Measurements from ENCODE around the gene EHMT1.
A peak's percentile ranks its signal among the peaks of the same experiment; 100 is the strongest.
"Not testable (repeated sequence)": the region's sequence is repeated elsewhere in the genome, so short reads cannot be mapped to it uniquely, and the experiment has no call there.

EHMT1 gene

GRCh38 chr9:137615387-137615871 lies 3.4 kb upstream of the EHMT1 start:
- DNase-seq (ENCODE audit: low read depth, low spot score), result no peak

GRCh38 chr9:137619240-137620047 lies 639 bp downstream of the EHMT1 start:
- peak; percentile 42 for DNase-seq (ENCODE audit: low read depth, low spot score)

DNA sequence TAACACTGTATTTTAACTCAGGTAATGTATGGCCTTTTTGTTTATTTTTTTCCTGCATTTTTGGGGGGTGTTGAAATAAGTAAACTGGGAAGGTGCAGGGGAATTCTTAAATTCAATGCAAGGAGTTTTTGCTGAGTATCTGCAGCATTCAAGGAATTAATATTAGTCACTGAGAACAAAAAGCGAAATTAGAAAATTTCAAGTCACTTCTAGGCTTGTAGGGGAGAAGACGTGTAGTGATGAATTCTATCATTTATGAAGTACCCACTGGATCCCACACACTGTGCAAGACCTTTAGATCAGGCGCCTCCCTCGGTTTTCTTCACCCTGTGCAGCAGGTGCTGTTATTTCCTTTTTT lies 1.2 kb downstream of the EHMT1 start:
- no peak for DNase-seq (ENCODE audit: low read depth, low spot score)

- DNase-seq (ENCODE audit: low read depth, low spot score), result no peak
These were observed 1.8 kb downstream of the EHMT1 start for GRCh38 chr9:137620581-137620980.

GRCh38 chr9:137621131-137621757 lies 2.4 kb downstream of the EHMT1 start:
- DNase-seq (ENCODE audit: low read depth, low spot score), result no peak

DNA sequence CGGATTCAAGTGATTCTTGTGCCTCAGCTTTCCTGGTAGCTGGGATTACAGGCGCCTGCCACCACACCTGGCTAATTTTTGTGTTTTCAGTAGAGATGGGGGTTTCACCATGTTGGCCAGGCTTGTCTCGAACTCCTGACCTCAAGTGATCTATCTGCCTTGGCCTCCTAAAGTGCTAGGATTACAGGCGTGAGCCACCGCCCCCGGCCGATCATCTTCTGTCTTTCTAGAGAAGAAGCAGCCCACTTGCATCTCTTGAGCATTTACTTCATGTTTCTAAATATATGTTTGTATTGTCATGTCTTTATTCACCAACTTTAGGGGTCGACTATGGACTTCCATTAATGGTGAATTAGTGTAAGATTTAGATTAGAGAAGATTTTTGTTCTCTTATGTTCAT lies 3.4 kb downstream of the EHMT1 start:
- DNase-seq (ENCODE audit: low read depth, low spot score), result not testable (repeated sequence)

DNA sequence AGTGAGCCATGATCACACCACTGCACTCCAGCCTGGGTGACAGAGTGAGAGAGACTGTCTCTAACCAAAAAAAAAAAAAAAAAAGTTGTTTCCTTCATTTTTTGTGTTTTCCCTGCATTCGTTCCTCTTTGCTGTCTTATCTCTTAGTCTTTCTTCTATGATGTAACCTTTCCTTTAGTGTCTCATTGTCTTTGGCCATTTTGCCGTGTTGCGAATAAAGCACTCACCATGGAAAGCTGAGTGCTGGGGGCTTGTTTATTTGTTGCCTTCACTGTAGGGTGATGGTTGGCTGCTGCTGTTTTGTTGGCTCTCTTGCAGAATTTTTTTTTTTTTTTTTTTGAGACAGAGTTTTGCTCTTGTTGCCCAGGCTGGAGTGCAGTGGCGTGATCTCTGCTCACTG lies 7.7 kb downstream of the EHMT1 start:
- DNase-seq (ENCODE audit: low read depth, low spot score), result no peak

DNA sequence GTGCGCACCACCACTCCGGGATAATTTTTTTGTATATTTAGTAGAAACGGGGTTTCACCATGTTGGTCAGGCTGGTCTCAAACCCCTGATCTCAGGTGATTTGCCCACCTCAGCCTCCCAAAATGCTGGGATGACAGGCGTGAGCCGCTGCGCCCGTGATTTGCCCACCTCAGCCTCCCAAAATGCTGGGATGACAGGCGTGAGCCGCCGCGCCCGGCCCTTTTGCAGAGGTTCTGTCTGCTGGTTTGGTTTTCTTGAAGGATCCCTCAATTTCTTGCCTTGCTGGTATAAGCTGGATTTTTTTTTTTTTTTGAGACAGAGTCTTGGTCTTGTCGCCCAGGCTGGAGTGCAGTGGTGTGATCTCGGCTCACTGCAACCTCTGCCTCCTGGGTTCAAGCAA lies 8.6 kb downstream of the EHMT1 start:
- DNase-seq (ENCODE audit: low read depth, low spot score), result not testable (repeated sequence)

DNA sequence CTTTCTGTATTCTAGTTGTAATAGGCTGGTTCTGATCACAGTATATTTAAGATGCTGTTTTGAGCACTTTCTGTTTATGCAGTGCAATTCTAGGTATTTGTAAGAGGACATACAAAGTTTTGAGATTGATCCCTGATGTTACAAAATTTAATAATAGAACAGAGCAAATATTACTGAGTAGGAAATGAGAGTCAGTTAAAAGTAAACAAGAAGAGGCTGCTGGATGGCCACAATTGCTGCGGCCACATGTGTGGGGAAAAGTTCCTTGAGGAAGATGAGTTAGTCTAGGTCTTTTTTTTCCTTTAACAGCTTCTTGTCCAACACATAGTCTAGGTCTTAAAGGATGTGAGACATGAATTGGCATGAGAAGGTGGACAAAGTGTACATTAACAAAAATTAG lies 11.3 kb downstream of the EHMT1 start:
- DNase-seq (ENCODE audit: low read depth, low spot score), result no peak

DNA sequence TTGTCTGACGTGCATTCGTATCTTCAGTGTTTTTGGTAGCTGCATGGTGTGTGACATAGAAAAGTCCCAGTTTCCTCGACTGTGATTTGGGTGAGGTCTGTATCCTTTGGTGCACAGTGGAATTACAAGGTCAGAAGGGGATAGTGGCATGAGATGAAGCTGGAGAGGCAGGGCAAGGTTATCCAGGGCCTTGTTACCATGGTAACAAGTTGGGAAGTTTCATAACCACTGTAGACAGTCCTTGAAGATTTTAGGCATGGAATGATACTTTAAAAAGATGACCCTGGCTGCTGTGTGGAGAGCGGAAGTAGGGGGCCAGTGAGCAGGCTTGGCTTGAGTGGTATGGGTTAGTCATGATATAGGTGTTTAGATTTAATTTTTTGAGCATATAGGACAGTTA lies 11.9 kb downstream of the EHMT1 start:
- no peak for DNase-seq (ENCODE audit: low read depth, low spot score)

- no peak for DNase-seq (ENCODE audit: low read depth, low spot score)
These were observed 12.8 kb downstream of the EHMT1 start for GRCh38 chr9:137631345-137632229.

DNA sequence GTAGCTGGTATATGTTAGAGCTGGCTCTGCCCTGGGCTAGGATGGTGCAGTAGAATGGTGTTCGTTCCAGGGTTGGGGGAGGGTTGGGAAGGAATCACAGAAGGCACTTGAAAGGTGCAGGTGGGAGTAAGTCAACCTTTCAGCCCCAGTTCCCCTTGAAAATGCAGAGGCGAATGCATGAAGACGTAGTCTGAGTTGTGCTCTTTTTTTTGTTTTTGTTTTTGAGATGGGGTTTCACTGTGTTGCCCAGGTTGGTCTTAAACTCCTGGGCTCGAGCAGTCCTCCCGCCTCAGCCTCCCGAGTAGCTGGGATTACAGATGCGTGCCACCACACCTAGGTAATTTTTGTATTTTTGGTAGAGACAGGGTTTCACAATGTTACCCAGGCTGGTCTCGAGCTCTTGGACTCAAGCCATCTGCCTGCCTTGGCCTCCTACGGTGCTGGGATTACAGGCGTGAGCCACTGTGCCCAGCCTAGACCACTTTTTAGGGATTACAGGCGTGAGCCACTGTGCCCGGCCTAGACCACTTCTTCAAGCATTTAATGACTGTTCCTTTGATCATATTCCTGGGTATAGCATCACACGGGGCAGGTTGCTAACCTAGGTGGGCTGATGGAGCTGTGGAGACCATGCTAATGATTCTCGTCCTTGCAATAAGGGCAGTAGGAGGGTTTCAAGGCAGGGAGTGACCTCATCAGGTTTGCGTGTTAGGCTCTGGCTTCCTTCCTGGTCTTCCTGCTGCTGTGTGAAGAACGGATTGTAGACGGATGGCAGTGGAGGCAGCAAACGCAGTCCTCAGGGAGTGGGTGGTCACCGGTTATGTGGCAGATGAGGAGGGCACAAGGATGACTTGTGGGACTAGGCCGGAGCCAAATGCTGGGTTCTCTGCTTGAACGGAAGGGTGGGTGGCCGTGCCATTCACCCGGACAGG lies 13.7 kb downstream of the EHMT1 start:
- no peak for DNase-seq (ENCODE audit: low read depth, low spot score)

DNA sequence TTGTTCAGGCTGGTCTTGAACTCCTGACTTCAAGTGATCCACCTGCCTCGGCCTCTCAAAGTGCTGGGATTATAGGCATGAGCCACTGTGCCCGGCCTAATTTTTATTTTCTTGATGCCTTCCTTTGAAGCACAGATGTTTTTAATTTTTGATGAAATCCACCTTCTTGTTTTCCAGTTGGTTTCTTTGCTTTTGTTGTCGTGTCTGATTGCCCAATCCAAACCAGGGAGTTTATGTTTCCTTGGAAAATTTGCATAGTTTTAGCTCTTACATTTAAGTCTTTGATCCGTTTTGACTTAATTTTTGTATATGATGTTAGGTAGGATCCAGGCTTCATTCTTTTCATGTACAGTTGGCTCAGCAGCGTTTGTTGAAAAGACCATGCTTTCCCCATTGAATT lies 15.2 kb downstream of the EHMT1 start:
- no peak for DNase-seq (ENCODE audit: low read depth, low spot score)

DNA sequence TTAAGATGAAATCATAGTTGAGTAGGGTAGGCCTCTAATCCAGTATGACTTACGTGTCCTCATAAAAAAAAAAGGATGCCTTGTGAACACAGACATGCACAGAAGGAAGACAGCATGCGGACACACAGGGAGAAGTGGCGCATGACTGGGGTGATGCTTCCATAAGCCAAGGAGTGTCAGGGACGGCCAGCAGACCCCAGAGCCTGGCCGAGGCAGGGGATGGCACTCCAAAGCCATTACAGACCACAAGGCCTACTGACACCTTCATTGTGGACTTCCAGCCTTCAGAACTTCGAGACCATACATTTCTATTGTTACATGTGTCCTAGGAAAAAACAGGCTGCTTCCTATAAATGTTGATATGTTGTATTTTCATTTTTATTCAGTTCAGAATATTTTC lies 19.9 kb downstream of the EHMT1 start:
- no peak for DNase-seq (ENCODE audit: low read depth, low spot score)

DNA sequence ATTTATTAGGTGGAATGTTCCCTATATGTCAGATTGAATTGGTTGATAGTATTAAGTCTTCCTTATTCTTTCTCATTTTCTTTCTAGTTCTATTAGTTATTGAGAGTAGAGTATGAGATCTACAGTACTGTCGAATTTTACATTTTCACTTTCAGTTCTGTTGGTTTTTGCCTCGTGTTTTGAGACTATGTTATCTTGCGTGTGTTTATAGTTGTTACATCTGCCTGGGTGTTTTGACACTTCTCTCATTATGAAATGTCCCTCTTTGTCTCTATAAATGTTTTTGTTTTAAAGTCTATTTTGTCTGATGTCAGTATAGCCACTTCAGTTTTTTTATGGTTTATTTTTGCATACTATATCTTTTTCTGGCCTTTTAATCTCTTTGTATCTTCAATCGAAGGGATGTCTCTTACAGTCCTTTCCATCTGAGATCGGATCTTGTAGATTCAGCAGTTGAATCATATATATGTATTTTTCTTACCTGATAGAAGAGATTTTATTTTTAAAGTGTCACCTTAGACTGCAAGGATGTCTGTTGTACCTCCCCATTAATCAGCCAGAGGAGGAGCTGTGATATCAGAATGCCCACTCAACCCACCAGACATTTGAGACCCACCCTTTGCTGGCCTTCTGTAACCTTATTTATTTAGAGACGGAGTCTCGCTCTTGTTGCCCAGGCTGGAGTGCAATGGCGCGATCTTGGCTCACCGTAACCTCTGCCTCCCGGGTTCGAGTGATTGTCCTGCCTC lies 20.7 kb downstream of the EHMT1 start:
- no peak for DNase-seq (ENCODE audit: low read depth, low spot score)

GRCh38 chr9:137640862-137641261 lies 22.1 kb downstream of the EHMT1 start:
- DNase-seq (ENCODE audit: low read depth, low spot score), result no peak

DNA sequence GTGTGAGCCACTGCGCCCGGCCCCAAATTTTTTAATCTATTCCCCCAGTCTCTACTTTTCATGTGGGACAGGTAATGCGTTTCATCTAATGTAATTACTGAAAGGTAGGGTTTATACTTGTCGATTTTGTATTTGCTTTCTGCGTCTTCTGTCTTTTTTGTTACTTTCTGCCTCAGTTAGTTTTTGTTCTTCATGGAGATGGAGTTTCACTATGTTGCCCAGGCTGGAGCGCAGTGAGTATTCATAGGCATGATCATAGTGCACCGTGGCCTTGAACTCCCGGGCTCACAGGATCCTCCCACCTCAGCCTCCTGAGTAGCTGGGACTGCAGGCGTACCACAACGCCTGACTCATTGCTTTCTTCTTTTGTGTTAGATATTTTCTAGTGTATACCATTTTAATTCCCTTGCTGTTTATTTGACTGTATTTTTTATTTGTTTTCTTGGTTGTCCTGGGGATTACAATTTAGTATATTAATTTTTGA lies 23.4 kb downstream of the EHMT1 start:
- no peak for DNase-seq (ENCODE audit: low read depth, low spot score)

DNA sequence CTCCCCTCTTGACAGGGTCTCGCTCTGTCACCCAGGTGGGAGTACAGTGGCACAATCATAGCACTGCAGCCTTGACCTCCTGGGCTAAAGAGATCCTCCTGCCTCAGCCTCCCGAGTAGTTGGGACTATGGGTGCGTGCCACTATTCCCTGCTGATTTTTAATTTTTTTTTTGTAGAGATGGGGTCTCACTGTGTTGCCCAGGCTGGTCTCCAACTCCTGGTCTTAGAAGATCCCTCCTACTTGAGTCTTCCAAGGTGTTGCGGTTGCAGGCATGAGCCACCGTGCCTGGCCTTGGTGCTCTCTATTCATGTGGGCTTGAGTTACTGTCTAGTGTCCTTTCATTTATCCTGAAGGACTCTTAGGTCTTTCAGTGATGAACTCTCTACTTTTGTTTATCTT lies 24.1 kb downstream of the EHMT1 start:
- no peak for DNase-seq (ENCODE audit: low read depth, low spot score)

DNA sequence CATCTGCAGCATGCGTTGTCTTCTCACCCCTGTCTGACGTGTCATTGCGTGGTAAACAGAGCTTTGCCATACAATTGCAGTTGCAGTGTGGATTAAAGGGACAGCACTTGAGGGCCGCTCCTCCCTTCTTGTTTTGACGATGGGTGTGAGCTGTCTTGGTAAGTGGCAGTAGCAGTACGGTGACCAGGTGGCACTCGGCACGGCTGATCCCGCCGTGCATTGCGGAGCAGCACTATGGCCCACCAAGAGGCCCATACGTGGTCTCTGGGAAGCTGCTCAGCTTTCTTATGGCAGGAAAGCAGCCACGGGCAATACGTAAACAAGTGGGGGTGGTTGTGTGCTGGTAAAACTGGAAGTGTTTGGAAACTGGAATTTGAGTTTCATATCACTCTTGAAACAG lies 25.1 kb downstream of the EHMT1 start:
- no peak for DNase-seq (ENCODE audit: low read depth, low spot score)

DNA sequence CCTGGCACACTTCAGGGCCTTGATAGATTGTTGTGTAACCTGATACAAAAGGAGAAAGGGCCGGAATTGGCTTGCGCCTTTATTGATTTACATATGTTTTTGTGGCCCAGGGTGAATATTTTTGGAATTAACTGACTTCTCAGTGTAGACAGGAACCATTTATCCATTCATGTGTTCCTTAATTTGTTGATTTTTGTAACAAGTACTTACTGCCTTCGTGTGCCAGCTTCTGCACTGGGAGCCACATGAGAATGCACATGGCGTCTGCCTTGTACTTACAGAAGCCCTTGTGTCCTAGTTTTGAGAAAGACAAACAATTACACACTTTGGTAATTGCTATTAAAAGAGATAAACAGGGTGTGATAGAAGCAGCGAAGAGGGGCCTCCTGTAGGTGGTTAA lies 26.4 kb downstream of the EHMT1 start:
- DNase-seq (ENCODE audit: low read depth, low spot score), result no peak

Measured in ELF-1 (cell line).